Activated T-helper 2 cell treated with anti-CD3 and anti-CD28 coated beads, Interferon-gamma antibody, Interleukin-2, Interleukin-4, amounts not matched to agents 10 μg/mL and 5 μg/mL and 100 μg/mL, durations not matched to agents 14 hours and 24 hours and 36 hours (primary cell): ENCODE data around the gene PKNOX1. TPM values are rescaled to one million over a fixed set of nuclear protein-coding genes. Genes with fewer than 3 reads are reported as not detected.
"Not testable (repeated sequence)": the region's sequence is repeated elsewhere in the genome, so short reads cannot be mapped to it uniquely, and the experiment has no call there.

ENCODE experiments used
- DNase-seq: peaks from one replicate; pipeline ENCODE4 v3.0.0; 2021; ENCODE audit warnings: low spot score
- H3K27ac Mint-ChIP-seq: one replicate; pipeline ENCODE4 v1.8.0; 2021; ENCODE audit warnings: mixed read lengths
- H3K27me3 Mint-ChIP-seq: one replicate; pipeline ENCODE4 v1.8.0; 2021; ENCODE audit warnings: low read depth, mixed read lengths
- H3K36me3 Mint-ChIP-seq: one replicate; pipeline ENCODE4 v1.8.0; 2021; ENCODE audit warnings: low read depth, mixed read lengths
- H3K4me1 Mint-ChIP-seq: one replicate; pipeline ENCODE4 v1.8.0; 2021; ENCODE audit warnings: low read depth, mixed read lengths
- H3K4me3 Mint-ChIP-seq: one replicate; pipeline ENCODE4 v1.8.0; 2021; ENCODE audit warnings: low read depth, mild to moderate bottlenecking, moderate library complexity, mixed read lengths
- H3K9me3 Mint-ChIP-seq: one replicate; pipeline ENCODE4 v1.8.0; 2021; ENCODE audit warnings: mixed read lengths
- intact Hi-C: fragments of 100-400 bp; cut with micrococcal nuclease; formaldehyde crosslinking; loops from one replicate; pipeline ENCODE4 v1.15.1; 2023
- total RNA-seq: library from RNA; stranded (reverse); gene quantifications from 2 replicates; pipeline ENCODE4 v1.2.3, GENCODE V29; 2022

PKNOX1 gene, protein sequence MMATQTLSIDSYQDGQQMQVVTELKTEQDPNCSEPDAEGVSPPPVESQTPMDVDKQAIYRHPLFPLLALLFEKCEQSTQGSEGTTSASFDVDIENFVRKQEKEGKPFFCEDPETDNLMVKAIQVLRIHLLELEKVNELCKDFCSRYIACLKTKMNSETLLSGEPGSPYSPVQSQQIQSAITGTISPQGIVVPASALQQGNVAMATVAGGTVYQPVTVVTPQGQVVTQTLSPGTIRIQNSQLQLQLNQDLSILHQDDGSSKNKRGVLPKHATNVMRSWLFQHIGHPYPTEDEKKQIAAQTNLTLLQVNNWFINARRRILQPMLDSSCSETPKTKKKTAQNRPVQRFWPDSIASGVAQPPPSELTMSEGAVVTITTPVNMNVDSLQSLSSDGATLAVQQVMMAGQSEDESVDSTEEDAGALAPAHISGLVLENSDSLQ
- total RNA-seq: 25.6 and 26.9 TPM in 2 replicates

DNA sequence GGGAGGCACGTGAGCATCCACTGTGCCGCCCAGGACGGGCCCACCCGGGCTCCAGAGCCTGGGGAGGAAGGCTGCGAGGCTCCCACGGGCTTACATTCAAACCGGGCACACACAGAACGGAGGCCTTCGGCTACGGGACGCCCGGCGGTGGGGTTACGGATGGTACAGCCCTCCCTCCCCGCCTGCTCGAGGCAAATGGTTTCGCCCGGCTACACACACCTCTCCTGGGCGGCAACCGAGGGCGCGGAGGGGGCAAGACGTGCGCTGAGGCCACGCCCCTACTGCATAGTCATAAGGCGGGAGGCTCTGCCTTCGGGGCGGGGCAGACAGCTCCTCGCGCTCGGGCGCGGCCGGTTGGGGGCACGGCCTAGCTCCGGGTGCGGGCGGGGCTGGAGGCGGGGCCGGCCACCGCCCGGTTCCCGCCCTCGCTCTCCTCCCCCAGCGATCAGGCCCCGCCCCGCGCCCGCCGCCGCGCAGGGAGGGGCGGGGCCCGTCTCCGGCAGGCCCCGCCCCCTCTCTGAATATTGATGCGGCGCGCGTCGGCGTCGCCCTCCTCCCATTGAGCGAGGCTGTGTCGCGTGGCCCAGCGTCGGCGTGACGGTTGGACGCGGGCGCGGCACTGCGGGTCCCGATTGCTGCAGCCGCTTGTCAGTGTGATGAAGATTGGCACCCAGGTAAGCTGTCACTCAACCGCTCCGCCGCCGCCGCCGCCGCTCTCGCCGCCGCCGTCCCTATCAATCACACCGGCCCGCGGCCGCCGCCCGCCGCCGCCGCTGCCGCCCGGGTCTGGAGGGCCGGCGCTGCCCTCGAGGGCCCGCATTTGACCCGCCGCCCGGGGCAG, at the start of gene PKNOX1:
PKNOX1 (plus strand) TSS at position 572 of the 841 bp plus-strand sequence. CDS start 29,820 bp downstream, outside the sequence.
- Mint-ChIP-seq H3K27me3 (no peaks in the 10 kb centered on the region), H3K4me3 (peak within 1 kb of the TSS; percentile 87), H3K9me3 (no peaks in the 10 kb centered on the region), H3K27ac (peak within 1 kb of the TSS; percentile 90), H3K36me3 (peaks cover 25% of the 10 kb centered on the region), H3K4me1 (peaks cover 25% of the 10 kb centered on the region)
- DNase-seq: peak; percentile 98
- intact Hi-C loops: loop anchor here (1.0 to 10.0 kb wide), 2 partner anchors 95 to 681 kb away; partner anchors contain the start of genes HSF2BP, RRP1B and WDR4

DNA sequence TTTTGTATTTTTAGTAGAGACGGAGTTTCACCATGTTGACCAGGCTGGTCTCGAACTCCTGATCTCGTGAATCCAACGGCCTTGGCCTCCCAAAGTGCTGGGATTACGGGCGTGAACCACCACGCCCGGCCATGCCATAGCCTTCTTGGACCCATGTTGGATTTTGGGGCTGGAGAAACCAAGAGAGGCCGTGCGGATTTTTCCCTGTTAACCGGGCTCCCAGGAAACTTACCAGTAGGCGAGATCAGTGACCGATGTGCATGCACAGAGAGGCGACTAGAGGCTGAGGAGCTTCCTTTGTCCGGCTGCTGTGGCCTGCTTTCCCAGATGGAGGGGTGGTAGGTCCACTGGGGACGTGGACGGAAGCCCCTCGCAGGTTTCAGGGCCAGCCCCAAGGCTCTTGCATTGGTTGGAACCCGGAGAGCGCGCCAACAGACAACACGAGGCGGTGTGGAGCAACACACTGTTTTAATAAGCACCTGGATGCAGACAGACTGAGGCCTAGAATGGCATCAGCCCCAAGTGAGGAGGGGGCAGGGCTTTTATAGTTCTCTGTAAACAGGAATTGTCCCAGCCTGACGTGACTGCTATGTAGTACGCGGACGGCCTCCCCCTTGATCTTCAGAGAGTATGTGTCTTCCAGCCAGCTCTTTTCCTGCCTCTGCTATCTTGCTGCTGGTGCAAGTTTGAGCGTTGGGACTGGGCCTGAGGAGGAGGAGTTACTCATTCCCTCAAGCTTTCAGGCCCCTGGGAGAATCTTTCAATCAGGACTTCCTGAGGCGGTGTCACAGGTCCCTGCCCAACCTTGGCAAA, 49.0 kb upstream of the PKNOX1 start, which contains the start of gene ERVH48-1:
ERVH48-1 (minus strand) TSS at position 517 of the 813 bp plus-strand sequence. CDS start 6,624 bp downstream, outside the sequence.
- Mint-ChIP-seq H3K9me3 (no peaks in the 10 kb centered on the region), H3K4me1 (peaks cover 16% of the 10 kb centered on the region), H3K27ac (no peak within 1 kb of the TSS), H3K4me3 (no peak within 1 kb of the TSS), H3K36me3 (no peaks in the 10 kb centered on the region), H3K27me3 (no peaks in the 10 kb centered on the region)
- intact Hi-C loops: no loop called here
- DNase-seq: no peak

DNA sequence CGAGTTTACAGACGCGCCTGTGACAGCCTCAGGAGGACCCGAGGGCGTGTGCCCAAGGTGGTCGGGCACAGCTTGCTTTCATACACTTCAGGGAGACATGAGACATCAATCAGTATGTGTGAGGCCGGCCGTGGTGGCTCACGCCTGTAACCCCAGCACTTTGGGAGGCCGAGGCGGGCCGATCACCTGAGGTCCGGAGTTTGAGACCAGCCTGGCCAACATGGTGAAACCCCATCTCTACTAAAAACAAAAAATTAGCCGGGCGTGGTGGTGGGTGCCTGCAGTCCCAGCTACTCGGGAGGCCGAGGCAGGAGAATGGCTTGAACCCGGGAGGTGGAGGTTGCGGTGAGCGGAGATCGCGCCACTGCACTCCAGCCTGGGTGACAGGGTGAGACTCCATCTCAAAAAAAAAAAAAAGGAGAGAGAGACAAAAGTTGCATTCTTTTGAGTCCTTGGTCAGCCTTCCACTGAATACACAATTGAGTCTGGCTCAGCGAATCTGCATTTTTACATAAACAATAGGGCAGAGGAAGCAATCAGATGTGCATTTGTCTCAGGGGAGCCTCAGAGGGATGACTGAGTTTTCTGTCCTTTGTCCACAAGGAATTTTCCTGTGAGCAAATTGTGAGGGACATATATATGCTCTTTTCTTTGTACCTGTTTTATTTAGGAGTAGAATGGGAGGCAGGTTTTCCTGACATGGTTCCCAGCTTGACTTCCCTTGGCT, 46.7 kb upstream of the PKNOX1 start:
- H3K36me3 Mint-ChIP-seq, H3K27ac Mint-ChIP-seq, intact Hi-C loops, H3K9me3 Mint-ChIP-seq, DNase-seq, H3K27me3 Mint-ChIP-seq, H3K4me3 Mint-ChIP-seq: not testable (repeated sequence)
- H3K4me1 Mint-ChIP-seq: peaks cover 16% of the 10 kb centered on the region

DNA sequence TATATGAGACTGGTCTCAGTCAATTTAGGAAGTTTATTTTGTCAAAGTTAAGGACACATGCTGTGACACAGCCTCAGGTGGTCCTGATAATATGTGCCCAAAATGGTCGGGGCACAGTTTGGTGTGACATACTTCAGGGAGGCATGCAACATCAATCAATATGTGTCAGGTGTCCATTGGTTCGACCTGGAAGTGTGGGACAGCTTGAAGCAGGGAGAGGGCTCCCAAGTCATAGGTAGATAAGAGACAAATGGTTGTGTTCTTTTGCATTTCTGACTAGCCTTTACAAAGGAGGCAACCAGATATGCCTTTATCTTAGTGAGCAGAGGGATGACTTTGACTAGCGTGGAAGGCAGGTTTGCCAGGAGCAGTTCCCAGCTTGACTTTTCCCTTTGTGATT, 44.4 kb upstream of the PKNOX1 start:
- peaks cover 5% of the 10 kb centered on the region for H3K4me1 Mint-ChIP-seq
- no peaks in the 10 kb centered on the region for H3K36me3 Mint-ChIP-seq
- intact Hi-C loops: no loop called here
- no peak for DNase-seq
- no peaks in the 10 kb centered on the region for H3K27me3 Mint-ChIP-seq
- no peaks in the 10 kb centered on the region for H3K9me3 Mint-ChIP-seq
- H3K4me3 Mint-ChIP-seq: no peak overlapping the region
- no peak overlapping the region for H3K27ac Mint-ChIP-seq

DNA sequence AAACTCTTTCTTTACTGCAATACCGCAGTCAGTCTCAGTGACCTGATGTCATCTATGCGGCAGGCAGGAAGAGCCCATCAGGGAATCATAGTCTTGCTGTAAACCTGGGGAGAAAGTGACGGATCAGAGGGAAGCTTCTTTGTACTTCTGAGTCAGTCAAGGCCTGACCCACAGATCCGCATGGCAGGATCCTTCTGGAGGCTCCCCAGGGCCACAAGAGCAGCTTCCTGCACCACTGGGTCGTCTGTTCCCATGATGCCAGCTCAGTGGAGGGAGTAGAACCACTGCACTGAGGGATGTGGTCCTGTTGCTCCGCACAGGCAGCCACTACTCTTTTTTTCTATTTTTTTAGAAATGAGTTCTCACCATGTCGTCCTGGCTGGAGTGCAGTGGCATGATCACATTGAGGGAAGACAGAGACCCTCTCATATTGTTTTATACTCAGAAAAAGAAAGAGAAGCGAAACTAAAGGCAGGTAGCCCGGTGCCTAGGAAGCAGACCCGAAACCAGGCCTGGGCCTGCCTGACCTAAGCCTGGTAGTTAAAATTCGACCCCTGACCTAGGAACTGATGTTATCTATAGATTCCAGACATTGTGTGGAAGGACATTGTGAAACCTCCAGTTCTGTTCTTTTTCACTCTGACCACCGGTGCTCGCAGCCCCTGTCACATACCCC, 42.7 kb upstream of the PKNOX1 start:
- peaks cover 4% of the 10 kb centered on the region for H3K4me1 Mint-ChIP-seq
- H3K27me3 Mint-ChIP-seq: no peaks in the 10 kb centered on the region
- no peak overlapping the region for H3K27ac Mint-ChIP-seq
- H3K36me3 Mint-ChIP-seq: no peaks in the 10 kb centered on the region
- no peak overlapping the region for H3K4me3 Mint-ChIP-seq
- no peaks in the 10 kb centered on the region for H3K9me3 Mint-ChIP-seq
- no peak for DNase-seq
- intact Hi-C loops: no loop called here

DNA sequence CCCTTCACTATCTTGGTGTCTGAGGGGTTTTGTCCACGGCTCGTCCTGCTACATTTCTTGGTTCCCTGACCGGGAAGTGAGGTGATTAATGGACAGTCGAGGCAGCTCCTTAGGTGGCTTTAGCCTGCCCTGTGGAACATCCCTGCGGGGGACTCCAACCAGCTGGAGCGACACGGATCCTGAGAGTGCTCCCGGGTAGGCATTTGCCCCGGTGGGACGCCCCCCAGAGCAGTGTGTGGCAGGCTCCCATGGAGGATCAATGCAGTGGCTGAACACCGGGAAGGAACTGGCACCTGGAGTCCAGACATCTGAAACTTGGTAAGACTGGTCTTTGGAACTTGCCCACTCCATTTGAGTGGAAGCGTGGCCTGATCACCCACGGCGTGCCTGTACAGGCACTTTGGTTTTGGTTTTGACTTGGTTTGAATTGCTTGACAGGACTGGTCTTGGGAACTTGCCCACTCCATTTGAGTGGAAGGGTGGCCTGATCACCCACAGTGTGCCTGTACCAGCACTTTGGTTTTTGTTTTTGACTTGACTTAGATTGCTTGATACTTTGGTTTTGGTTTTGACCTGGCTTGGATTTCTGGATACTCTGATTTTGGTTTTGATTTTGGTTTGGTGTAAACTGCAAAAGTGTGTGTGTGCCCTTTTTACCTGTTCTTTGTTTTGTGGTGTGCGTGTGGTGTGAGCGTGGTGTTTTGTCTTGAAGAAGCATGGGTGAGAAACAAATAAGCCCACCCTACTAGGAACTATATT, 41.8 kb upstream of the PKNOX1 start:
- intact Hi-C loops, H3K27me3 Mint-ChIP-seq, DNase-seq, H3K36me3 Mint-ChIP-seq, H3K27ac Mint-ChIP-seq, H3K4me1 Mint-ChIP-seq, H3K9me3 Mint-ChIP-seq, H3K4me3 Mint-ChIP-seq: not testable (repeated sequence)

DNA sequence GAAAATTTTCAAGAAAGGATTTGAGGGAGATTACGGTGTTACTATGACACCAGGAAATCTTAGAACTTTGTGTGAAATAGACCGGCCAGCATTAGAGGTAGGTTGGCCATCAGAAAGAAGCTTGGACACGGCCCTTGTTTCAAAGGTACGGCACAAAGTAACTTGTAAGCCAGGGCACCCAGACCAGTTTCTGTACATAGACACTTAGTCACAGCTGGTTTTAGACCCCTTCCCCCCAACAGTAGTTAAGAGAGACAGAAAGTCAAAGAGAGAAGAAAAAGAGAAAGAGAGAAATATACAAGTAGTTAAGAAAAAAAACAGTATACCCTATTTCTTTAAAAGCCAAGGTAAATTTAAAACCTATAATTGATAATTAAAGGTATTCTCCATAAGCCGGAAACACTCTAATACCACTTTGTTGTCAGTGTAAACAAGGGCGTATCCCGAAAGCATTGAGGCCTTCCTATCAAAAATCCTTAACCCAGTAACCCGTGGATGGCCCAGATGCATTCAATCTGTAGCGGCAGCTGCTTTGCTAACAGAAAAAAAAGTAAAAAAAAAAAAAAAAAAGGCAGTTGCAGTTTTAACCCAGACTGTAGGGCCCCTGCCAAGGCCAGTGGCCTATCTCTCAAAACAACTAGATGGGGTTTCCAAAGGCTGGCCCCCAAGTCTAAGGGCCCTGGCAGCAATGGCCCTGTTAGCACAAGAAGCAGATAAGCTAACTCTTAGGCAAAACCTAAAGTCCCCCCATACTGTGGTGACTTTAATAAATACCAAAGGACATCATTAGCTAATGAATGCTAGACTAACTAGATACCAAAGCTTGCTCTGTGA, 41.0 kb upstream of the PKNOX1 start:
- DNase-seq, H3K27me3 Mint-ChIP-seq, H3K9me3 Mint-ChIP-seq, intact Hi-C loops, H3K4me1 Mint-ChIP-seq, H3K27ac Mint-ChIP-seq, H3K36me3 Mint-ChIP-seq, H3K4me3 Mint-ChIP-seq: not testable (repeated sequence)

DNA sequence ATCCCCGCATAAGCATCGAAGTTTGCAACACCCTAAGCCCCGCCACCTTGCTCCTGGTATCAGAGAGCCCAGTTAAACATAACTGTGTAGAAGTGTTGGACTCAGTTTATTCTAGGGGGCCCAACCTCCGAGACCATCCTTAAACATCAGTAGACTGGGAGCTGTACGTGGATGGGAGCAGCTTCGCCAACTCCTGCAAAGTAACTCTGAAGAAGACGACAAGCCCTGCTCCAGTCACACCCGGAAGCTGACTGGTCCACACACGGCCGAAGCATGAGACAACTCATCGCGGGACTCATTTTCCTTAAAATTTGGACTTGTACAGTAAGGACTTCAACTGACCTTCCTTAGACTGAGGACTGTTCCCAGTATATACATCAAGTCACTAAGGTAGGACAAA, 40.4 kb upstream of the PKNOX1 start:
- DNase-seq, H3K9me3 Mint-ChIP-seq, H3K27me3 Mint-ChIP-seq, H3K36me3 Mint-ChIP-seq, H3K27ac Mint-ChIP-seq, H3K4me1 Mint-ChIP-seq, intact Hi-C loops, H3K4me3 Mint-ChIP-seq: not testable (repeated sequence)

DNA sequence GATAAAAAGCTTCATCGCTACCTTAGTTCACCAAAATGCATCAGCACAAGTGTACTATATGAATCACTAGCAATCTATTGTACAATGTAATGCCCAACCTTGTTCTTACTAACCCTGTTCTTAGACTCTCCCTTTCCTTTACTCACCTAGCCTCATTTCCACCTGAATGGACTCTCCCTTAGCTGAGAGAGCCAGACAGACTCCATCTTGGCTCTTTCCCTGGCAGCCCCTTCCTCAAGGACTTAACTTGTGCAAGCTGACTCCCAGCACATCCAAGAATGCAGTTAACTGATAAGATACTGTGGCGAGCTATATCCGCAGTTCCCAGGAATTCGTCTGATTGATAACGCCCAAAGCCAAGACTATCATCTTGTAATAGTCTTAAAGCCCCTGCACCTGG, 38.0 kb upstream of the PKNOX1 start:
- H3K27me3 Mint-ChIP-seq, H3K4me3 Mint-ChIP-seq, H3K27ac Mint-ChIP-seq, H3K36me3 Mint-ChIP-seq, DNase-seq, intact Hi-C loops, H3K9me3 Mint-ChIP-seq, H3K4me1 Mint-ChIP-seq: not testable (repeated sequence)

DNA sequence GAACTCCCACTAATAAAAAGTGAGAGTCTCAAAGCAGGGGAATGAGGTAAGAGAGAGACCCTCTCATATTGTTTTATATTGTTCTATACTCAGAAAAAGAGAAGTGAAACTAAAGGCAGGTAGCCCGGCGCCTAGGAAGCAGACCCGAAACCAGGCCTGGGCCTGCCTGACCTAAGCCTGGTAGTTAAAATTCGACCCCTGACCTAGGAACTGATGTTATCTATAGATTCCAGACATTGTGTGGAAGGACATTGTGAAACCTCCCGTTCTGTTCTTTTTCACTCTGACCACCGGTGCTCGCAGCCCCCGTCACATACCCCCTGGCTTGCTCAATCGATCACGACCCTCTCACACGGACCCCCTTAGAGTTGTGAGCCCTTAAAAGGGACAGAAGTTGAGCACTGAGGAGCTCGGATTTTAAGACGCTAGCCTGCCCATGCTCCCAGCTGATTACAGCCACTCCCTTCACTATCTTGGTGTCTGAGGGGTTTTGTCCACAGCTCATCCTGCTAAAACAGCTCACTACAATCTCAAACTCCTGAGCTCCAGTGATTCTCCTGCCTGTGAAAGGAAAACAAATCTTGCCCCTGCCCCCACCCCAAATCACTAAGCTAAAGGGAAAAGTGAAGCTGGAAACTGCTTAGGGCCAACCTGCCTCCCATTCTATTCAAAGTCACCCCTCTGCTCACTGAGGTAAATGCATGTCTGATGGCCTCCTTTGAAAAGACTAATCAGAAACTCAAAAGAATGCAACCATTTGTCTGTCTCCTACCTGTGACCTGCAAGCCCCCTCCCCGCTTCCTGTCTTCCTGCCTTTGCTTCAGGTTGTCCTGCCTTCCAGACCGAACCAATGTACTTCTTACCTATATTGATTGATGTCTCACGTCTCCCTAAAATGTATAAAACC, 37.1 kb upstream of the PKNOX1 start:
- DNase-seq, H3K9me3 Mint-ChIP-seq, H3K27me3 Mint-ChIP-seq, H3K27ac Mint-ChIP-seq, H3K4me3 Mint-ChIP-seq, H3K4me1 Mint-ChIP-seq, intact Hi-C loops, H3K36me3 Mint-ChIP-seq: not testable (repeated sequence)
